Middle frontal gyrus (tissue), 1 donor: ENCODE data around the gene SLC24A5.

Source experiments
- DNase-seq: peaks from one replicate; pipeline ENCODE4 v3.0.0-alpha.2; 2015; ENCODE audit warnings: low spot score; ENCODE audit errors: extremely low spot score

Gene SLC24A5

DNA sequence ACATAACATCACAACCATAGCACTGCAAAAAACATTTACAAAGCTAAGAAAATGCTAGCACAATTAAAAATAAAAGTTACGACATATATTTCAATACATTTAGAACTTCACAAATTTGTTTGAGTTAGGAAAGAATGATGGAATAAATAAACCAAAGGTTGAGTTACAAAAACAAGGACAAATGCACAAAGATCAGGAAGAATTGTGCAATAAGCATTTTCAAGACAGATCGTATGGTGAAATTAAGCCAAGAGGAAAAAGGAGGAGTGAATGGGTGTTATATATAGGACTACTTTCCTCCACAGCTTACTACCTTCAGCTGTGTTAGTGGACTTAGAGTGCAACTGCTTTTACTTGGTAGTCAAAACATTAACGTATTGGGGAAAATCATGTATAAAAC lies 64.7 kb downstream of the SLC24A5 start:
- no peak for DNase-seq

DNA sequence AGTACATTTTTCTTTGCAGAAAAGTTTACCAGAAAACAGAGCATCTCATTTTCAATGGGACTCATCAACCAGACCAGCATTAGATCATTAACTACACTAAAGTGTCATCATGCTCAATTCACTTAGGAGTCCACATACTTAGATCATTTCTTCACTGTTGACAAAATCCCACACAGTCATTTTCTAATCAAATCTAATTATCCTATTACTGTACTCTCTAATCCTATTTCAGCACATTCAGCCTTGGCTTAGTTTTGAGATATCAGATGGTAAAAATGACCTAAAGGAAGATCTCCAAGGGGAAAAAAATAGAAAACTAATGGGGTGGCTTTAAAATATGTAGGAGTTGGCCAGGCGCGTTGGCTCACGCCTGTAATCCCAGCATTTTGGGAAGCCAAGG lies 65.5 kb downstream of the SLC24A5 start:
- no peak for DNase-seq

DNA sequence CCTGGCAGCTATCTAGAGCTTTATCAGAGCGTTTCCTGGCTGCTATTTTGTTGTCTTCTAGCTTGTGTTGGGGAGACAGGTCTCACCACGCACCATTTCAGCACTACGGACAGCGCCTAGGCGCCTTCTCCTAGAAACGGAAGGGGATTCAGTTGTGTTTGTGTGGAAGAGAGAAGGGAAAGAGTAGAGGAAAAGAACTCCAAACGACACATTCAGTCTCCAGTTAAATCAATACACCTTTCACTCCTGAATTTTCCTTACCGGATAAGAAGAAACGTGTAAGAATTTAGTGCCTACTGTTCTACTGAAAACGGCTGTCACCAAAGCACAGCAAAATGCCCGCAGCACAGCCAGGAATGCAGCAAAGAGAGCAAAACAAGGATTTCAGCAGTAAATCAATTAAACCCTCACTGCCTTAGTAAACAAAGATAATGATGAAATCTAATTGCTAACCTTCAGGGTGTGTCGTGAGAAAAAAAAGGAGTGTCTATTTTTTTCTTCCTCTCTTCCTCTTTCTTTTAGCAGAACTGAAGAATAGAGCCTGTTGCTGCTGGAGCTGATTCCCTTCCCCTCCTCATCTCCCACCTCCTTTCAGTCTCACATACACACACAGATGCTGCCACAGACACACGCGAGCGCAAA lies 70.3 kb downstream of the SLC24A5 start:
- DNase-seq = peak; percentile 46

DNA sequence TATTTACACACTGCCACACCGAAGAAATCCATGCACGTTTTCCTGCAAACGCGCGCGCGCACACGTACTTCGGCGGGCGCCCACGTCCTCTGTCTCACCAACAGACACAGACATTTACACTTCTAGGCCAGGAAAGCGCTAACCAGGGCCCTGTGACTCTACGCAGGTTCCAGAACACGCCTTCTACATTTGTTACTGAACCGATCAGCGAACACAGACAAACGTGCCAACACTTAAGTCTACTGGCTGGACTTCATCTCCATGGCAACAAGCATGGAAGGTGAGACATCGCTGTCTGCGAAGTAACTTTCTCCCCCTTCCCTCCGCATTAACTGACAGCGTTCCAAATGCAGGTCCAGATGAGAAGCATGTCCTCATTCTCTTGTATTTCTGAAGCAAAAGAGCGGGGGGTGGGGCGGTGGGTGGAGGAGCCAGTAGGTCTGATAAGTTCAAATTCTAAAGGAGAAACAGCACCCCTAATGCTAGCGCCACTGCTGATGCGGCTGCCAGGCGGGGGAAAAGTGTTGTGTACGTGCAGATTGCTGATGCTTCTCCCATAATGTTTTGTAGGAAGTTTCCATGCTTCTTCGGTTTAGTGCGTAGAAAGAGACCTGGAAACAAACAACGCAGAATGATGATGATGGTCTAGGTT lies 70.9 kb downstream of the SLC24A5 start, which contains the start of gene CTXN2:
Gene CTXN2, plus strand, starts transcription at position 92 of the 652 bp plus-strand sequence. CDS start 9,636 bp downstream, outside the sequence.
- DNase-seq = peak; percentile 27
